Calu3 (cell line): ENCODE results near the gene CHAF1B. TPM values are rescaled to one million over a fixed set of nuclear protein-coding genes. Genes with fewer than 3 reads are reported as not detected.

ENCODE experiments used
- BruUV-seq: library from RNA; stranded (reverse); fragments of 400-500 nt; replicated peaks from 2 replicates; lab custom pipeline; 2021; lab: Mats Ljungman, UMichigan
- CTCF ChIA-PET: fragments of 300-600 bp; sonication (Branson Sonifier 250); formaldehyde crosslinking; loops from one replicate; lab custom pipeline; 2022; ENCODE audit warnings: antibody characterized with exemption; lab: Charles Lee
- DNase-seq: peaks from one replicate; pipeline ENCODE4 v3.0.0; 2022
- H3K27ac Mint-ChIP-seq: one replicate; pipeline ENCODE4 v1.8.0; 2022; ENCODE audit warnings: mixed read lengths; ENCODE audit not compliant: unreplicated experiment
- H3K27me3 Mint-ChIP-seq: one replicate; pipeline ENCODE4 v1.8.0; 2022; ENCODE audit warnings: mixed read lengths; ENCODE audit not compliant: unreplicated experiment
- H3K36me3 Mint-ChIP-seq: one replicate; pipeline ENCODE4 v1.8.0; 2022; ENCODE audit warnings: mild to moderate bottlenecking, moderate library complexity, mixed read lengths; ENCODE audit not compliant: insufficient read depth, unreplicated experiment
- H3K4me1 Mint-ChIP-seq: one replicate; pipeline ENCODE4 v1.8.0; 2022; ENCODE audit warnings: mild to moderate bottlenecking, low read depth, mixed read lengths; ENCODE audit not compliant: unreplicated experiment
- H3K4me3 Mint-ChIP-seq: one replicate; pipeline ENCODE4 v1.8.0; 2022; ENCODE audit warnings: mild to moderate bottlenecking, low read depth, moderate library complexity, mixed read lengths; ENCODE audit not compliant: unreplicated experiment
- H3K9me3 Mint-ChIP-seq: one replicate; pipeline ENCODE4 v1.8.0; 2022; ENCODE audit warnings: low read depth, mixed read lengths; ENCODE audit not compliant: unreplicated experiment
- intact Hi-C: fragments of 100-400 bp; cut with micrococcal nuclease; formaldehyde crosslinking; loops from one replicate; pipeline ENCODE4 v1.10.0; 2022; ENCODE audit not compliant: unreplicated experiment
- total RNA-seq: library from RNA; stranded (reverse); gene quantifications from 2 replicates; pipeline ENCODE4 v1.2.3, GENCODE V29; 2022
- TF ChIP-seq, protein P1 (sequence below): fragments of 200-600 bp; IDR thresholded peaks from one replicate; pipeline ENCODE4 v1.8.0; 2022; ENCODE audit warnings: antibody characterized with exemption; ENCODE audit not compliant: unreplicated experiment

CHAF1B gene
- total RNA-seq, 1 experiment from 2014 or later = 16.0 TPM

DNA sequence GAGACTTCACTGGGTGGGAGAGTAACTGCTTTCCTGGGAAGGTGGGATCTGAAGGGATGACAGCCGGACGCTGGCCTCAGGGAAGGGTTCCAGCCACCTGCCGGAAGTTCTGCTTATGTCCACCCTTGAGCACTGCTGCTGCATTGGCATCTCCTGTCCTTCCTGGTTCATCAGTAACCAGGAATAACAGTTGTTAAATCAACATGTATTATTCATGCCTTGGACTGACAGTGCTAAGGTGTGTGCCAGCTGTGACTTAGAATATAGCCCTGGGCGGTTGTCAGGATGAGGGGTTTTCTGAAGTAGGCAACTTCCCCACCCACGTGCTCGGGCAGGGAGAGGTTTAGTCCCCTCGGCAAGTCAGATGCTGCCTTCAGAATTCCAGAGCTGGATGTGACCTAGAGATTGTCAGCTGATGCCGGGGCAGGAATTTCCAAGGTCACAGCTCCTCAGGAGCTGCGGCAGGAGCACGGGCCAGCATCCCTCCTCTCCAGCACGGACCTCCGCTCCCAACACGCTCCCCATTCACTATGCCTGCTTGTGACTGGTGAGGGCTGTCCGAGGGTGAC is 76.8 kb downstream of the CHAF1B start:
- CTCF ChIA-PET = interaction anchor here (0.6 kb wide), 1 partner anchor 169 kb away, joined by 3 read pairs; no protein-coding TSS in a partner anchor
- no peaks in the 10 kb centered on the region for H3K4me1 Mint-ChIP-seq
- no peaks in the 10 kb centered on the region for H3K9me3 Mint-ChIP-seq
- peak; percentile 16 for DNase-seq
- intact Hi-C loops = no loop called here
- H3K36me3 Mint-ChIP-seq = no peaks in the 10 kb centered on the region
- TF ChIP-seq, protein P1, sequence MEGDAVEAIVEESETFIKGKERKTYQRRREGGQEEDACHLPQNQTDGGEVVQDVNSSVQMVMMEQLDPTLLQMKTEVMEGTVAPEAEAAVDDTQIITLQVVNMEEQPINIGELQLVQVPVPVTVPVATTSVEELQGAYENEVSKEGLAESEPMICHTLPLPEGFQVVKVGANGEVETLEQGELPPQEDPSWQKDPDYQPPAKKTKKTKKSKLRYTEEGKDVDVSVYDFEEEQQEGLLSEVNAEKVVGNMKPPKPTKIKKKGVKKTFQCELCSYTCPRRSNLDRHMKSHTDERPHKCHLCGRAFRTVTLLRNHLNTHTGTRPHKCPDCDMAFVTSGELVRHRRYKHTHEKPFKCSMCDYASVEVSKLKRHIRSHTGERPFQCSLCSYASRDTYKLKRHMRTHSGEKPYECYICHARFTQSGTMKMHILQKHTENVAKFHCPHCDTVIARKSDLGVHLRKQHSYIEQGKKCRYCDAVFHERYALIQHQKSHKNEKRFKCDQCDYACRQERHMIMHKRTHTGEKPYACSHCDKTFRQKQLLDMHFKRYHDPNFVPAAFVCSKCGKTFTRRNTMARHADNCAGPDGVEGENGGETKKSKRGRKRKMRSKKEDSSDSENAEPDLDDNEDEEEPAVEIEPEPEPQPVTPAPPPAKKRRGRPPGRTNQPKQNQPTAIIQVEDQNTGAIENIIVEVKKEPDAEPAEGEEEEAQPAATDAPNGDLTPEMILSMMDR = no peak
- no peak overlapping the region for H3K27ac Mint-ChIP-seq
- H3K4me3 Mint-ChIP-seq = no peak overlapping the region
- BruUV-seq = no TSS peak
- no peaks in the 10 kb centered on the region for H3K27me3 Mint-ChIP-seq

DNA sequence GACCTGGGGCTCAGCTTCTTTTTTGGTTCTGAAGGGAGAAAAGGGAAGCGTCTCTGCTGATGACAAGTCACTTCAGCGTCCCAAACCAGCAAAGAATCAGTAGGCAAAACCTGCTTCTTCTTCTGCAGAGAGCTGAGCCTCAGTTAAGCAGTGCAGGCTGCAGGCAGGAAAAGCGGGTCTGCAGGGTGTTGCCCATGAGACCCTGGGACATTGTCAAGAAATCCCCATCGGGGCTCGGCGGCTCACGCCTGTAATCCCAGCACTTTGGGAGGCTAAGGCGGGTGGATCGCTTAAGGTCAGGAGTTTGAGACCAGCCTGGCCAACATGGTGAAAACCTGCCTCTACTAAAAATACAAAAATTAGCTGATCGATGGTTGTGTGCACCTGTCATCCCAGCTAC is 78.0 kb downstream of the CHAF1B start:
- TF ChIP-seq, protein P1 = no peak
- H3K4me1 Mint-ChIP-seq = no peaks in the 10 kb centered on the region
- no peak for DNase-seq
- CTCF ChIA-PET = no interaction called here
- H3K9me3 Mint-ChIP-seq = no peaks in the 10 kb centered on the region
- H3K27me3 Mint-ChIP-seq = no peaks in the 10 kb centered on the region
- no peak overlapping the region for H3K4me3 Mint-ChIP-seq
- H3K27ac Mint-ChIP-seq = no peak overlapping the region
- intact Hi-C loops = no loop called here
- BruUV-seq = no TSS peak
- H3K36me3 Mint-ChIP-seq = no peaks in the 10 kb centered on the region

DNA sequence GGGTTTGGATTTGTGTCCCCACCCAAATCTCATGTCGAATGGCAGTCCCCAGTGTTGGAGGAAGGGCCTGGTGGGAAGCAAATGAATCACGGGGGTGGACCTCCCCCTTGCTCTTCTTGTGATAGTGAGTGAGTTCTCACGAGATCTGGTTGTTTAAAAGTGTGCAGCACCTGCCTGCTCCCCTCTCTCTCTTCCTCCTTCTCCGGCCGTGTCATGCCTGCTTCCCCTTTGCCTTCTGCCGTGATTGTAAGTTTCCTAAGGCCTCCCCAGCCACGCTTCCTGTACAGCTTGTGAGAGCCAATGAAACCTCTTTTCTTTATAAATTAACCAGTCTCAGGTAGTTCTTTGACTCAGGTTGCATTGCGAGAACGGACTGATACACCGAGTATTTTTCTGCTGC is 78.8 kb downstream of the CHAF1B start:
- CTCF ChIA-PET = no interaction called here
- TF ChIP-seq, protein P1 = no peak
- Mint-ChIP-seq H3K4me3 (no peak overlapping the region), H3K27me3 (no peaks in the 10 kb centered on the region), H3K27ac (no peak overlapping the region), H3K36me3 (no peaks in the 10 kb centered on the region), H3K9me3 (no peaks in the 10 kb centered on the region), H3K4me1 (no peaks in the 10 kb centered on the region)
- intact Hi-C loops = no loop called here
- no TSS peak for BruUV-seq
- no peak for DNase-seq

DNA sequence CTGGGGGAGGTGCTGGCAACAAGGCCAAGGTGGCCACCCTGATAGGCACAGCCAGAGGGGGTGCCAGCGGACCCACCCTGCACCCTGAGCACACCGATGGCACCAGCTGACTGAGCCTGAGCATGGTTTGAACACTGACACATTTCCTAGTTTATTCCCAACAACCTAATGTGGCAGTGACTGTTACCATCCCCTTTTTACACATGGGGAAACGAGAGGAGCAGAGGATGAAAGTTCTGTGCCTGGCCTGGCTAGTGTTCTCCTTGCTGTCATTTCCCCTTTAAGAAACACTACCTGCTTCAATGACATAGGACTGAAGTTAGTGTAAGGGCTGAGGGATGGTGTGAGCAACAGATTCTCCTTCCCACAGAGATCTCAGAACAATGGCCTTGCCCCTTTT is 79.4 kb downstream of the CHAF1B start:
- no peaks in the 10 kb centered on the region for H3K4me1 Mint-ChIP-seq
- no peak for DNase-seq
- intact Hi-C loops = no loop called here
- H3K4me3 Mint-ChIP-seq = no peak overlapping the region
- no peak overlapping the region for H3K27ac Mint-ChIP-seq
- CTCF ChIA-PET = no interaction called here
- BruUV-seq = no TSS peak
- H3K36me3 Mint-ChIP-seq = no peaks in the 10 kb centered on the region
- no peaks in the 10 kb centered on the region for H3K27me3 Mint-ChIP-seq
- TF ChIP-seq, protein P1 = no peak
- no peaks in the 10 kb centered on the region for H3K9me3 Mint-ChIP-seq
